ENCODE results near the gene TTC32.

Gene TTC32

DNA sequence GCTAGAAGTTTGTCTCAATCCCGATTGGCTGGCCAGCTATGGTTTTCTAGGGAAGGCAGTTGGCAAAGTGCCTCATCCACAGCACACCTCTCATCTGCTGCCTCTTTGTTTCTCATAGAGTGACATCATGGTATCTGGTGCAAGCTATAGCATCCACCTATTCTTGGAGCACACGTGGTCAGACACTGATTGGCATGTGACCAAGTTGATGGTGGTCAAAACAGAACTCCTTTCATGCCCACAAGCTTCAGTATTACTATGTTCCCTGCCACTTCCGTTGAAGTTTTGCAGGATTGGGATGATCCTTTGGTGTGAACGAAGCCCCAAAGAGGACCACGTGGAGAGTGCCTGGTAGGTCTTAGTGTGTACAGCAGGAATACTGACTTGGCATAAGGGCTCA lies 28.8 kb downstream of the TTC32 start:
- no peak for DNase-seq

DNA sequence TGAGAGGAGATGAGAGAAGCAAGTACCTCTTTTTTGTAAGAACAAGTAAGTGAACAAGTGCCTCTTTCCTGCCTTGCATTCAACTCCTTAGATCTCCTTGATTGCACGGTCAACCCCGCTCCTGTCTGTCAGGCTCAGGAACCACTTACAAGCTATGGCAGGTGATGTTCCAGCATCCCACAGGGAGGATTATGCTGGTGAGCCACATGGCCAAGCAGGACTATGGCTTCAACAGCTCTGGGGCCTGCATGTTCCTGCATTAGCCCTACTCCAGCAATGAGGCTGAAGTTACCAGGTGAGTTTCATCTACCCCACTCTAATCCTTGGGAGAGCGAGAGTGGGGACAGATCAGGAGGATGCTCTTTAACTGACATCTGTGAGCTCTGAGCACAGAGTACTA lies 29.5 kb downstream of the TTC32 start:
- DNase-seq, result no peak

DNA sequence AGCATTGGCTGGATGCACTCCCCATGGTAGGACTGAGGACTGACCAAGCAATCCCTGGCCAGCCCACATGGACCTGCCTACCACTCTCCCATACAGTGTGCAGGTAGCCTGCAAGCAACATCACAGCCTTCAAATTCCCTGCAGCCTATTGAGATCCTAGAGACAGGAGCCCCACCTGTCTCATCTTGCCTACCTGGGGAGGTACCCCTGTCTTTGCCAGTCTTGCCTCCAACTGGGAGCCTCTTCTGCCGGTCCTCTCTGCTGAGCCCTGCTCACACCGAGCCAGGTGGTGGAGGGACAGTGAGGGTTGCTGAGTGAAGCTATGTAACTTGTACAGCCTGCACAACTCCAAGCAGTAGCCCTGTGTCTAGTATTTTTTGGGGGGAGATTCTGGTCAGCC lies 29.9 kb downstream of the TTC32 start:
- DNase-seq, result no peak

DNA sequence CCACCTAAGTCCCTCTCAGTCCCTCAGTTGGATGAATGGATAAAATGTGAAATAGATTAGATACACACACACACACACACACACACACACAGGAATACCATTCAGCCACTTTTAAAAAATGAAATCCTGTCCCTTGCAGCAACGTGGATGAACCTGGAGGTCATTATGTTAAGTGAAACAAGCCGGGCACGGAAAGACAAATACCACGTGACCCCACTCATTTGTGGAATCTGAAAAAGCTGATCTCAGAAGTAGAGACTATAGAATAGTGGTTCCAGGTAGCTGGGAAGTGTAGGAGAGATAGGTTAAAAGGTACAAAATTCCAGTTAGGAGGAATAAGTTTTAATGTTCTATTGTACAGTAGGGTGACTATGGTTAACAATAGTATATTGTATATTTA lies 31.0 kb downstream of the TTC32 start:
- no peak for DNase-seq

DNA sequence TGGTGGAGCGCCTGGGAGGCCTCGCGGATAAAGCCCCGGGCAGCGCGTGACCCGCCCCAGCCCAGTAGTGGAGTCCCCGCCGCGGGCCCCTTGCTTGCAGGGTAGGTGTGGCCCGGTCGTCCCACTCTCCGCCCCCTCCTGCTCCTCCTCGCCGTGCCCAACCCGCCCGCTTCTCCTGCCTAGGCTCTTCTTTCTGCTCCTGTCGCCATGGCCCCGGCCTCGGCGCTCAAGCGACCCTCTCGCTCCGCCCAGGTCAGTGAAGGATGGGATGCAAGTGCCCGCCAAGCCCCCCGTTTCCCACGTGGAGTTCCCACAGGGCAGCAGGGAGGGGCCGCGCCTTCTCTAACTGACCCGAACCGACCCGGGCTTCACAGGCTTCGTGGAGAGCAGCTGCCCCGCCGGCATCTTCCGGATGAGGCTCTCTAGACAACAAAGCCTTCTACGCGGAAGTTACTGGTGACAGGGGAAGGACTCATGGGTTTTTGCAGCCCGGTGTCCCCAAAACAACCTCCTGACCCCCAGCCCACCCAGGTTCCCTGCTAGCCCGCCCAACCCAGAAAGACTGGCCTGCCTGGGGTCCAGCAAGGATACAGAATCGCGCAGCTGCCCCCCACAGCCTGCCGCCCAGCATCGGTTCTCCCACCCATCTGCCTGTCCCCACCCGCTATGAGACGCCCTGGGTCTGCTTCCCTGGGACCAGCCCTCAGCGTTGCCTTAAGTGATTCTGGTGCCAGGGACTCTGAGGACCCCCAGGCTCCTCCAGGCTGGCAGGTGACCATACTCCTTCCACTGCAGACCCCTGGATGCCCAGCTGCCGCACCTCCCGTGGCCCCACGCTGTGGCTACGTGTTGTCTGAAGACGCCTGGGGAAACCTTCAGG lies 32.8 kb downstream of the TTC32 start:
- DNase-seq, result peak; percentile 55 to 58

GRCh38 chr2:19868224-19868623 lies 33.6 kb downstream of the TTC32 start:
- DNase-seq, result no peak

GRCh38 chr2:19866771-19867170 lies 35.0 kb downstream of the TTC32 start:
- no peak for DNase-seq

GRCh38 chr2:19865151-19865550 lies 36.6 kb downstream of the TTC32 start:
- no peak for DNase-seq

GRCh38 chr2:19864381-19864780 lies 37.4 kb downstream of the TTC32 start:
- DNase-seq, result no peak

DNA sequence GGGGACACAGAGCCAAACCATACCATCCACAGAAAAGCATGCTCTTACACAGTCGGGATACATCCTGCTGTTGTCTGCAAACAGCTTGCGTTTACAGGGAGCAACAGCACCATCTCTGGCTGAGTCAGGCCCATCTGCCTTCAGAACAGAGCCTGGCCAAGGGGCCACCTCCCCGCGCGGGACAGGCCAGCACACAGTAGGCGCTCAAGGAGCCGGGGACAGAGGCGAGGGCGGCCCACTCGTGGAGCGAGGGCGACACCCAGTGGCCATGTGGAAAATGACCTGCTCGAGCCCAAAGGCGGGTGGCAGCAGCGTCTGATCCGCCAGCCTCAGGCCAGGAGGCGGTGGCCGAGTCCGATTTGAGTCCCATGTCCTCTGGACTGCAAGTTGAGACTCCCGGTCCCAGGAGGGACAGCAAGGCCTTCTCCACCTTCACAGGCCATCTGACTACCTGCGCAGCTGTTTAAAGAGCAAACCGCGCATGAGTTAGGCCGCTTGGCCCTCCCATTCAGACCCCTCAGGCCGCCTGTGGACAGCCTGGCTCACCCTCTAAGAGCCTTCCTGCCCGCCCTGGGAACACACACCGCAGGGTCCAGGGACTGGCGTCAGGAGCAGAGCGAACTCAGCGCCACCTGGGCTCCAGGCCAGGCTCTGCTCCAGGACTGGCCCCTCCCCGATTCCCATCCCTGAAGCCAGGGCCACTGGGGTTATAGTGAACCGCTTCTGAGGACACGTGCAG lies 38.3 kb downstream of the TTC32 start:
- DNase-seq, result peak; percentile 55 to 58

GRCh38 chr2:19861813-19862212 lies 40.0 kb downstream of the TTC32 start:
- no peak for DNase-seq

DNA sequence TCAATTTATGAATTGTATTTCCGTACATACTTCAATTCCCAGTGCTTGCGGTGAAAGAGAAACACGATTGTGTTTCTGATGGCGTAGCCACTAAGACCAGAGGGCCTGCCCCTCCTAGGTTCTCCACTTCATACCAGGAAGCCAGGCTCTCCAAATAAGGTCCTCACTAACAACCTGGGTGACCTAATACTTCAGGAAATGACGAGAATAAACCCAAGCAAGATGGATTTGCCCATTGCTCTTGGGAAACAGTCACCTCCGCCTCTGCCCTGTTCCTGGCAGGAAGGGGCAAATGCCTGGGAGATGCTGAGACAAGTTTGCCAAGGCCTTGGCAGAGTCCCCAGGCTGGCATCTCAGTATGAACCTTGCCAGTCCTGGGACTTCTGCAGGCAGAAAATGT lies 41.8 kb downstream of the TTC32 start:
- DNase-seq, result no peak

DNA sequence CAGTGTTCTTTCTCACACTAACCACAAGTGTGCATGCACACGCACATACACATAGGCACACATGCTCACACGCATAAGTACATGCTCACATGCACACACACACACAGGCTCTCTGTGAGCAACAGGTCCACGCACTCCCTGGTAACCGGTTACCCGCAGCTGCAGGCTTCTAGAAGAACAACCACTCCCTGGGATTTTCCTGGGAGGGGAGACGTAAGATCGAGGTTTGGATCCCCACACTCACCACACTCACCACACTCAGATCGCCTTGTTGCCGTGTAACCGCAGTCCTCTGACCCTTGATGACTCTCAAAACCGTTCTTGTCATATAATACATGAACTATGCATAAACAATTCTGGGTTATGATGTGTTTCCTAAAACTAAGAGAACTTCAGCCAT lies 42.2 kb downstream of the TTC32 start:
- no peak for DNase-seq

GRCh38 chr2:19857806-19858205 lies 44.0 kb downstream of the TTC32 start:
- DNase-seq, result no peak

DNA sequence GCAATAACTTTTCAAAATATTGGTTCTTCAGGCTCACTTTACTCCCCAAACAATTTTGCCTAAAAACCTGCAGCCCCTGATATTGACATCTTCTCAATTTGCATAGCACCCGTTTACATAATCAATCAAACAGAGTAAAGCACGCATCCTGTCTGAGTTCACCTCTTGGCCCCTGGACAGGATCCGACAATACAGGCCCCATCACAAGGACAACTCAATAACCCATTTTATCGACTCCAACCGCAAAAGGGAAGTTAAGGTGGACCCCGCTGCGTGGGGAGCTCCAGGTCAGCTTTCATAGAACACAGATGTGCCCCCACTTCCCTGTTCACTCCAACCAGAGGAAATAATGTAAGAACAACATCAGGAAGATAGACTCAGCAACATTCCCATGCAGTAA lies 44.7 kb downstream of the TTC32 start:
- DNase-seq, result no peak

GRCh38 chr2:19855542-19856431 lies 46.0 kb downstream of the TTC32 start:
- DNase-seq, result no peak

DNA sequence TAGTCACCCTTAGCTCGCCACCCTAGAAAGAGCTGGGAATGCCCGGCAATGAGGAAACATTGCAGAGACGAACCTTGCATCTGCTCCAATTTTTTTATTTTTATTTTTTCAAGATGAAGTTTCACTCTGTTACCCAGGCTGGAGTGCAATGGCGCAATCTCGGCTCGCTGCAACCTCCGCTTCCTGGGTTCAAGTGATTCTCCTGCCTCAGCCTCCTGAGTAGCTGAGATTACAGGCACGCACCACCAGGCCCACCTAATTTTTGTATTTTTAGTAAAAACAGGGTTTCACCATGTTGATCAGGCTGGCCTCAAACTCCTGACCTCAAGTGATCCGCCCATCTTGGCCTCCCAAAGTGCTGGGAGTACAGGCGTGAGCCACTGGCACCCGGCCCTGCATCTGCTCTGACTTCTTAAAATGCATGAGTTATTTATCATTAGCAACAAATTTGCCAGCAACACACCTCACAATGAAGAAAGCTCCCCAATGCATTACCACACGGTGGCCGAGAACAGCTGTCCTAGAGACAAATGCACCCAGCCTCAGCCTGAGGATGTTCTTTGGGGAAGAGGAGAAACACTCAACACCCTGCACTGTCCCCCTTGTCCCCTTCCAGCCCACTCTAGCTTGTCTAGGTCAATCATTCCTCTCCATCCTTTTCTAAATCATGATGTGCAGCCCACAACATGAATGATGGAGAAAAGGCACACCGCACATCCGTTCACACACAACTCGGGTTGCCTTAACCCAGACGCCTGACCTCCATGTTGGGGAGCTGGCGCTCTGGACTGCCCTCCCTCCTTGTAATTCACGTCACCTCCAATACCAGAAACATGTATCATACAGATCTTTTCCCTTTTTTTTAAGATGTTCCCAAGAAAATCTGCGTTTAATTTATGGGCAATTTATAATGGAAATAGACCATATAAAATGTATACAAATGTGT lies 46.9 kb downstream of the TTC32 start:
- no peak for DNase-seq

DNA sequence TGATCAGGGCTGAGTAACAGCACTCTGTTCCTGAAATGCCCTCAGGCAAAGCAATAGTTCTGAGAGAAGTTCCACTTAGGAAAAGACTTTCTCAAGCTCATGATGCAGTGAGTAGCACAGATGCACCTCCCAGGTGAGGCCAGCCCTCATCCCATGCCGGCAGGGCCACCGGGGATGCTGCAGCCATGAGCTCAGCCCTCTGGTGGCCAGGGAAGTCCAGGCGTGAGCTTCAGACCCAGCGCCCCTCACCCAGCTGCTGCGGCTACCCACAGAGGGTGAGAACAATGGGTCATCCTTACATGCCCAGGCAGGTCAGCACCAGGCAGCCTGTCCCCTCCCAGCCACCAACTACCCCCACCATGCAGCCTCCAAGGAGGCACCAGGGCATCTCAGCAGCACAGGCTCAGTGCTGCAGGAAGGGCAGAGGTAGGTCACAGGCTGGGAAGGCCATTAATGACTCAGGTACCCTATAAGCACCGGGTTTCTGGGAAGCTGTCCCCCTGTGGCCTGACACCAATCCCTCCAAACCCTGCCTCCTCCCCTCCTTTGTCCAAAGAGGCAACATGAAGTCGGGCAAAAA lies 50.6 kb downstream of the TTC32 start:
- DNase-seq, result no peak

DNA sequence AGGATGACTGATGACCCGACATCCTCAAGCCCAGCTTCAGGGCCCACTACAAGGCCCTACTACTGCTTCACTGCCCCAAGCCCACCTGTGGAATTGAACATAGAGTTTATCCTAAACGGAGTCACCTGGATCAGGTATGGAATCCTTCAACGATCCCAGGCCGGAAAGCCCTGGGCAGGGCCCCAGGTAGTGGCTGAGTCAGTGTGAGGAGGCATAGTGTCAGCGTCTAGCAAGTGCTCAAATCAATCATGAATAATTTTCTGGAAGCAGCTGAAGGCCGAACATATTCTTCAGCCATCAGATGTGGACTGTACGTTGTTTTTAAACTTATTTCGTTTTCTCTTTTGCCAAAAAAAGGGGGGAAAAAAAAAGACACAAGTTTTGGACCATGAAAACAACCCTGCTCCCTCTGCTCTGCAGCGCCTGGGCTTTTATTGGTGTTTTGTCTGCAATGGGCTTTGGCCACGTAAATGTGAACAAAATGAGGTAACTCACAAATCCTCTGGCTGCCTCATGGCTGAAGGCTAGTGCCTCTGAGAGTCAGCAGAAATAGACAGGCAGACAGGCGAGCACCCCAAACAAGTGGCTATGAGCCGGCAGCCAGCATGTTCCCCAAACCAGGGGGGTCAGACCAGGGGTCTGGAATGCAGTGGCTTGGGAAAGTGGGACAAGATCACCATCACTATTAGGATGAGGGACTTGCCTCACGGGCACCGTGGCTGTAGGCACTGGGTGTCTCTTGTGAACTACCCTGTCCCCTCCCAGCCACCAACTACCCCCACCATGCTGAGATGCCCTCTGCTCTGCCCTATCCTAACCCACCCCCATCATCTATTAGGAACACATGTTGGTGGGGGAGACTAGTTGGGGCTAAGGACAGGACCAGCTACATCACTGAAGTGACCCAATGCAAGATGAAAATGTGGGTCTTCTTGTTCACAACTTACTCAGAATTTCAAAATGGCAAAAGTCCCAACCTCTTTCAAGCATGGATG lies 51.4 kb downstream of the TTC32 start:
- no peak for DNase-seq

DNA sequence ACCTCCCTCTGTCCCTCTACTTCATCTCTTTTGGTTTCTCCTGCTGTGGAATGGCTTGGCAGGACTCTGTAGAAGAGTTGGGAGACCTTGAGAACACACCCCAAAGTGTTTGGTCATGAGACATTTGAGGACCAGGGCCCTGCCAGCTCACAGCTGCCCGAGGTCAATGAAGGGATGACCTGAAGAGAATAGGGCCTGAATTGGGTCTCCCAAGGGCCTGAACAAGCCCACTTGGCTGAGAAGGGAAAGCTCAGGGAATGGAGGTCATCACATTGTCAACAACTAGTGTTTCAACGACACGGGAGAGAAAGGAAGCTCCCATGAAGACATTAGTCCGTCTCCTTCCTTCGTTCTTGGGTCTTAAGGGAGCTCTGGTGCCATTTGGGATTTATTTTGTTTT lies 52.8 kb downstream of the TTC32 start:
- DNase-seq, result no peak

All from activated CD4-positive, alpha-beta T cell treated with anti-CD3 and anti-CD28 coated beads, Interleukin-2, amount 50 U/mL, for 4 hours (primary cell).